Heart left ventricle (tissue), 16 donors: ENCODE results near the gene PCYOX1L. TPM values are rescaled to one million over a fixed set of nuclear protein-coding genes. Genes with fewer than 3 reads are reported as not detected.

Experiments
- ATAC-seq, 4 donors: fragments of 200-7000 bp; cut with Tn5 transposase; one replicate each; pipeline ENCODE4 v1.9.1; 2020 to 2022; ENCODE audit warnings: moderate library complexity in 4 of 4, mild to moderate bottlenecking in 3 of 4, moderate number of reproducible peaks in 1 of 4
- DNase-seq, 5 donors: peaks; one replicate each; pipeline ENCODE4 v3.0.0-alpha.2; 2020
- H3K27ac ChIP-seq, 12 donors: fragments of 200-600 bp; sonication (generic) in 4 of 12; one replicate each; pipeline versions ENCODE4 v1.5.0 to v1.8.0; 2016 to 2022; ENCODE audit warnings: mild to moderate bottlenecking in 2 of 12
- H3K27me3 ChIP-seq, 9 donors: fragments of 200-600 bp; sonication (generic) in 2 of 9; one replicate each; pipeline versions ENCODE4 v1.5.1 to v1.8.0; 2016 to 2022; ENCODE audit warnings: mild to moderate bottlenecking in 3 of 9
- H3K36me3 ChIP-seq, 9 donors: fragments of 200-600 bp; sonication (generic) in 2 of 9; one replicate each; pipeline versions ENCODE4 v1.5.0 to v1.8.0; 2018 to 2022; ENCODE audit warnings: mild to moderate bottlenecking in 2 of 9
- H3K4me1 ChIP-seq, 12 donors: fragments of 200-600 bp; sonication (generic) in 4 of 12; one replicate each; pipeline versions ENCODE4 v1.5.0 to v1.8.0; 2016 to 2022; ENCODE audit warnings: mild to moderate bottlenecking in 3 of 12
- H3K4me3 ChIP-seq, 12 donors: fragments of 200-600 bp; sonication (generic) in 4 of 12; one replicate each; pipeline versions ENCODE4 v1.5.0 to v1.8.0; 2017 to 2022; ENCODE audit warnings: mild to moderate bottlenecking in 9 of 12, moderate library complexity in 4 of 12
- H3K9me3 ChIP-seq, 12 donors: fragments of 200-600 bp; sonication (generic) in 4 of 12; one replicate each; pipeline versions ENCODE4 v1.5.0 to v1.8.0; 2016 to 2022; ENCODE audit warnings: mild to moderate bottlenecking in 1 of 12
- CTCF ChIP-seq, 12 donors: fragments of 200-600 bp; sonication (generic) in 4 of 12; IDR thresholded peaks; one replicate each; pipeline versions ENCODE4 v1.5.0 to v1.8.0; 2018 to 2022; ENCODE audit warnings: antibody characterized with exemption in 12 of 12, mild to moderate bottlenecking in 5 of 12
- POLR2A ChIP-seq, 2 donors: fragments of 450-650 bp; IDR thresholded peaks; one replicate each; pipeline ENCODE4 v1.6.1; 2017; ENCODE audit warnings: antibody characterized with exemption in 2 of 2, mild to moderate bottlenecking in 2 of 2, moderate library complexity in 2 of 2
- WGBS, 4 donors: extraction: QIAGEN DNeasy Blood & Tissue Kit in 2 of 4; methylation state at CpG; one replicate each; pipeline versions ENCODE4 v1.1.5 to v1.1.7; 2013 to 2018; 5-methylcytosine and 5-hydroxymethylcytosine counted together
- intact Hi-C, 10 donors: fragments of 100-400 bp; cut with DNase I; formaldehyde crosslinking; loops; one replicate each; pipeline versions ENCODE4 v1.11.1 to v1.14.2; 2022
- polyA plus RNA-seq, 2 donors: library from polyadenylated mRNA; stranded (reverse); fragments of 200-250 nt; gene quantifications; one replicate each; pipeline ENCODE4 v1.2.3, GENCODE V29; 2013
- total RNA-seq, 9 donors: library from RNA; depleted of rRNA in 2 of 9; stranded (reverse); fragments of >200 nt in 2 of 9; fragmentation: NEBNext Ultra II Directional in 3 of 9; extraction: Animal tissue kit (Norgen Biotek cat#: 25700) in 3 of 9; gene quantifications; one replicate each; pipeline versions ENCODE4 v1.1.0 to v1.2.4, GENCODE V29; 2016 to 2023
- donor health status: ischemic (EF 13 %, LVEDD 7.1; RV severe dilation, severe dysfunction).
- donor health status: healthy with polysubstance abuse.
- donor health status: DM: no; HTN: yes; CAD: no.
- donor health status: DM: no; HTN: no; CAD: no.
- donor health status: ischemic (EF 25% LVEDD 6.9; RV normal size, moderate dysfunction).
- donor health status: ischemic (EF 25% LVEDD 5.7; RV mildly dilated, moderate dysfunction).
- donor health status: healthy.
- donor health status: DM: yes; HTN: yes; CAD: no.
- donor health status: ischemic (EF 35%, LVEDD 5.7; RV mildly dilated, moderate dysfunction).
- donor health status: nonischemic (EF 11% LVEDD 7.7; RV severe dilation, severe dysfunction).
- donor health status: DM: yes; HTN: yes; CAD: no.
- donor health status: PGD.
- donor health status: ischemic (EF 29% LVEDD 5.4; RV normal size, mild dysfunction).
- donor health status: nonischemic (EF 23%, LVEDD 6.1; RV moderate dilation, normal function).

Gene PCYOX1L
- total and polyA plus RNA-seq, 11 donors = 2.3 to 6.8 (median 3.7) TPM

GRCh38 chr5:149333711-149334443, 24.0 kb upstream of the PCYOX1L start:
- no peak for TF ChIP-seq POLR2A (IDR thresholded peaks at IDR 0.05)
- no peak for TF ChIP-seq CTCF (IDR thresholded peaks at IDR 0.05)
- H3K27ac ChIP-seq = peak overlapping the region in 3 of 12 donors; percentile 9 to 35 (median 32)
- H3K4me3 ChIP-seq = no peak overlapping the region
- intact Hi-C loops = no loop called here
- ATAC-seq = peak in 2 of 4 donors; percentile 20 to 48
- DNase-seq = no peak
- WGBS, 4 donors = 59 to 72% (median 63%) methylated on average over 2 of the region's 2 CpGs
- H3K27me3 ChIP-seq = no peaks in the 10 kb centered on the region
- peaks cover 2 to 100% (median 89%) of the 10 kb centered on the region in 9 donors for H3K36me3 ChIP-seq
- peaks cover 0 to 4% (median 0%) of the 10 kb centered on the region in 12 donors for H3K4me1 ChIP-seq
- H3K9me3 ChIP-seq = no peaks in the 10 kb centered on the region

GRCh38 chr5:149337736-149338135, 20.1 kb upstream of the PCYOX1L start:
- Histone ChIP-seq H3K9me3 (no peaks in the 10 kb centered on the region), H3K4me3 (no peak overlapping the region), H3K27ac (no peak overlapping the region), H3K4me1 (peaks cover 0 to 4% (median 0%) of the 10 kb centered on the region in 12 donors), H3K36me3 (peaks cover 2 to 99% (median 78%) of the 10 kb centered on the region in 9 donors), H3K27me3 (no peaks in the 10 kb centered on the region)
- no peak for DNase-seq
- WGBS, 4 donors = 91 to 95% (median 93%) methylated on average over 4 of the region's 4 CpGs
- TF ChIP-seq CTCF (IDR thresholded peaks at IDR 0.05) = no peak
- TF ChIP-seq POLR2A (IDR thresholded peaks at IDR 0.05) = no peak
- ATAC-seq = no peak
- intact Hi-C loops = no loop called here

GRCh38 chr5:149338364-149338763, 19.5 kb upstream of the PCYOX1L start:
- no peak for DNase-seq
- ATAC-seq = no peak
- TF ChIP-seq POLR2A (IDR thresholded peaks at IDR 0.05) (no peak), CTCF (IDR thresholded peaks at IDR 0.05) (no peak)
- Histone ChIP-seq H3K4me3 (no peak overlapping the region), H3K27ac (no peak overlapping the region), H3K9me3 (no peaks in the 10 kb centered on the region), H3K4me1 (peaks cover 0 to 4% (median 0%) of the 10 kb centered on the region in 12 donors), H3K36me3 (peaks cover 2 to 98% (median 72%) of the 10 kb centered on the region in 9 donors), H3K27me3 (no peaks in the 10 kb centered on the region)
- WGBS, 4 donors = 63 to 71% (median 68%) methylated on average over 1 of the region's 1 CpG
- intact Hi-C loops = no loop called here

GRCh38 chr5:149340920-149341319, 16.9 kb upstream of the PCYOX1L start:
- Histone ChIP-seq H3K9me3 (no peaks in the 10 kb centered on the region), H3K4me3 (no peak overlapping the region), H3K4me1 (peaks cover 0 to 17% (median 10%) of the 10 kb centered on the region in 12 donors), H3K36me3 (peaks cover under 1 to 72% (median 52%) of the 10 kb centered on the region in 9 donors), H3K27ac (no peak overlapping the region), H3K27me3 (no peaks in the 10 kb centered on the region)
- TF ChIP-seq CTCF (IDR thresholded peaks at IDR 0.05) (no peak), POLR2A (IDR thresholded peaks at IDR 0.05) (no peak)
- intact Hi-C loops = loop anchor here in 1 of 10 donors (10.0 kb wide), 1 partner anchor 206 kb away; no protein-coding TSS in a partner anchor
- WGBS, 4 donors = 36 to 50% (median 46%) methylated on average over 1 of the region's 1 CpG
- DNase-seq (no peak), ATAC-seq (no peak)
